MCF 10A (cell line): ENCODE data around the gene AMACR. TPM values are rescaled to one million over a fixed set of nuclear protein-coding genes. Genes with fewer than 3 reads are reported as not detected.

Experiments used
- BruUV-seq: library from RNA; stranded (reverse); fragments of 400-500 nt; replicated peaks from 2 replicates; lab custom pipeline; 2021; lab: Mats Ljungman, UMichigan
- CTCF ChIA-PET: fragments of 300-600 bp; sonication (Branson Sonifier 250); formaldehyde crosslinking; extraction: SDS; loops from one replicate; lab custom pipeline; 2021; ENCODE audit warnings: antibody characterized with exemption, inconsistent platforms; lab: Yijun Ruan, JAX
- POLR2A ChIA-PET: fragments of 300-600, 350-650 bp; sonication (Branson Sonifier 250); formaldehyde crosslinking; extraction: SDS; loops from one replicate; lab custom pipeline; 2020; ENCODE audit warnings: antibody characterized with exemption, inconsistent platforms; lab: Yijun Ruan, JAX
- DNase-seq: peaks from one replicate; pipeline ENCODE4 v3.0.0-alpha.2; 2018; ENCODE audit not compliant: unreplicated experiment
- H3K27ac Mint-ChIP-seq: one replicate; pipeline ENCODE4 v1.8.0; 2022; ENCODE audit warnings: mild to moderate bottlenecking, low read depth, mixed read lengths; ENCODE audit not compliant: unreplicated experiment
- H3K27me3 Mint-ChIP-seq: one replicate; pipeline ENCODE4 v1.8.0; 2022; ENCODE audit warnings: mixed read lengths; ENCODE audit not compliant: insufficient read depth, unreplicated experiment
- H3K36me3 Mint-ChIP-seq: one replicate; pipeline ENCODE4 v1.8.0; 2022; ENCODE audit warnings: mild to moderate bottlenecking, moderate library complexity, mixed read lengths; ENCODE audit not compliant: insufficient read depth, unreplicated experiment
- H3K4me1 Mint-ChIP-seq: one replicate; pipeline ENCODE4 v1.8.0; 2022; ENCODE audit warnings: mixed read lengths; ENCODE audit not compliant: insufficient read depth, unreplicated experiment
- H3K4me3 Mint-ChIP-seq: one replicate; pipeline ENCODE4 v1.8.0; 2022; ENCODE audit warnings: mild to moderate bottlenecking, moderate library complexity, mixed read lengths; ENCODE audit not compliant: unreplicated experiment
- H3K9me3 Mint-ChIP-seq: one replicate; pipeline ENCODE4 v1.8.0; 2022; ENCODE audit warnings: mixed read lengths; ENCODE audit not compliant: unreplicated experiment
- intact Hi-C: fragments of 100-400 bp; cut with micrococcal nuclease; formaldehyde crosslinking; loops from 2 replicates; pipeline ENCODE4 v1.14.1; 2022
- total RNA-seq: library from RNA; stranded (reverse); gene quantifications from 2 replicates; pipeline ENCODE4 v1.2.3, GENCODE V29; 2022
- TF ChIP-seq, protein P1 (sequence below): fragments of 200-600 bp; IDR thresholded peaks from one replicate; pipeline ENCODE4 v1.8.0; 2022; ENCODE audit warnings: antibody characterized with exemption, mild to moderate bottlenecking; ENCODE audit not compliant: unreplicated experiment

The AMACR gene
- total RNA-seq, 1 experiment from 2014 or later: 7.9 TPM

DNA sequence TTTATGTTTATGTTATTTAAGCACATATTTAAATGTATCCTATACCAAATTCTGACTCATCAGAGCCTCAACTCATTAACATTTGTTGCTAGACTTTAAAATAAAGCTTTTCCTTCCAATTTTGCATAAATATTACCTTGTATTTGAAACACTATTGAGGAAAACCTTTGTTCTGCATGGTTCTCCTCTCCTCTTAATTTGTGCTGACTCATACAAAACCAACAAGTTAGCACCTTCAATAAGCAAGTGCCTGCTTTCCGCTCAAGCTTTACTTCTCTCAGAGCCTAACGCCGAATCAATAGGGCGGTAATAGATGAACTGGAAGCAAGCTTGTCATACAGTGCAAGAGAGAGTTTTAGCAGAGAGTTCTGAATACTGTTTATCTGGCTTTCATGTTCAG lies 7.9 kb downstream of the AMACR start:
- ChIA-PET POLR2A (no interaction called here), CTCF (interaction anchor here (0.8 kb wide), 1 partner anchor 52 kb away, joined by 4 read pairs; no protein-coding TSS in a partner anchor)
- DNase-seq: no peak
- no TSS peak for BruUV-seq
- intact Hi-C loops: no loop called here
- TF ChIP-seq, protein P1, sequence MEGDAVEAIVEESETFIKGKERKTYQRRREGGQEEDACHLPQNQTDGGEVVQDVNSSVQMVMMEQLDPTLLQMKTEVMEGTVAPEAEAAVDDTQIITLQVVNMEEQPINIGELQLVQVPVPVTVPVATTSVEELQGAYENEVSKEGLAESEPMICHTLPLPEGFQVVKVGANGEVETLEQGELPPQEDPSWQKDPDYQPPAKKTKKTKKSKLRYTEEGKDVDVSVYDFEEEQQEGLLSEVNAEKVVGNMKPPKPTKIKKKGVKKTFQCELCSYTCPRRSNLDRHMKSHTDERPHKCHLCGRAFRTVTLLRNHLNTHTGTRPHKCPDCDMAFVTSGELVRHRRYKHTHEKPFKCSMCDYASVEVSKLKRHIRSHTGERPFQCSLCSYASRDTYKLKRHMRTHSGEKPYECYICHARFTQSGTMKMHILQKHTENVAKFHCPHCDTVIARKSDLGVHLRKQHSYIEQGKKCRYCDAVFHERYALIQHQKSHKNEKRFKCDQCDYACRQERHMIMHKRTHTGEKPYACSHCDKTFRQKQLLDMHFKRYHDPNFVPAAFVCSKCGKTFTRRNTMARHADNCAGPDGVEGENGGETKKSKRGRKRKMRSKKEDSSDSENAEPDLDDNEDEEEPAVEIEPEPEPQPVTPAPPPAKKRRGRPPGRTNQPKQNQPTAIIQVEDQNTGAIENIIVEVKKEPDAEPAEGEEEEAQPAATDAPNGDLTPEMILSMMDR: no peak
- no peaks in the 10 kb centered on the region for H3K27me3 Mint-ChIP-seq
- H3K4me3 Mint-ChIP-seq: no peak overlapping the region
- H3K36me3 Mint-ChIP-seq: peaks cover 47% of the 10 kb centered on the region
- H3K27ac Mint-ChIP-seq: no peak overlapping the region
- H3K4me1 Mint-ChIP-seq: no peaks in the 10 kb centered on the region
- no peaks in the 10 kb centered on the region for H3K9me3 Mint-ChIP-seq

GRCh38 chr5:33997331-33997983 lies 10.4 kb downstream of the AMACR start:
- H3K27ac Mint-ChIP-seq: peak overlapping the region; percentile 24
- H3K9me3 Mint-ChIP-seq: no peaks in the 10 kb centered on the region
- POLR2A ChIA-PET: interaction anchor here (1.4 to 2.9 kb wide), 2 partner anchors 11 to 55 kb away, joined by 5 to 10 read pairs; partner anchors contain the start of gene AMACR

GRCh38 chr5:33995865-33996264 lies 12.0 kb downstream of the AMACR start:
- ChIA-PET CTCF (interaction anchor here (0.6 to 3.5 kb wide), 14 partner anchors 10 to 1930 kb away, joined by 3 to 27 read pairs (median 3); no protein-coding TSS in a partner anchor), POLR2A (interaction anchor here (2.9 kb wide), 1 partner anchor 12 kb away, joined by 10 read pairs; the partner anchor contains the start of gene AMACR)
- H3K4me1 Mint-ChIP-seq: no peaks in the 10 kb centered on the region
- BruUV-seq: no TSS peak
- H3K4me3 Mint-ChIP-seq: no peak overlapping the region
- H3K27me3 Mint-ChIP-seq: no peaks in the 10 kb centered on the region
- intact Hi-C loops: no loop called here
- TF ChIP-seq, protein P1: no peak
- no peak overlapping the region for H3K27ac Mint-ChIP-seq
- H3K36me3 Mint-ChIP-seq: peaks cover 35% of the 10 kb centered on the region
- no peak for DNase-seq
- no peaks in the 10 kb centered on the region for H3K9me3 Mint-ChIP-seq

More at GRCh38 chr5:33997331-33997983, 10.4 kb downstream of the AMACR start:
- TF ChIP-seq, protein P1: peak; percentile 57
- Mint-ChIP-seq H3K4me1 (no peaks in the 10 kb centered on the region), H3K36me3 (peaks cover 31% of the 10 kb centered on the region), H3K27me3 (no peaks in the 10 kb centered on the region), H3K4me3 (no peak overlapping the region)
- CTCF ChIA-PET: interaction anchor here (0.6 to 3.5 kb wide), 21 partner anchors 8 to 1093 kb away, joined by 3 to 27 read pairs (median 4); partner anchors contain the start of genes AMACR and SLC45A2
- DNase-seq: peak; percentile 79
- intact Hi-C loops: loop anchor here (1.0 kb wide), 1 partner anchor 468 kb away; no protein-coding TSS in a partner anchor
- BruUV-seq: no TSS peak

DNA sequence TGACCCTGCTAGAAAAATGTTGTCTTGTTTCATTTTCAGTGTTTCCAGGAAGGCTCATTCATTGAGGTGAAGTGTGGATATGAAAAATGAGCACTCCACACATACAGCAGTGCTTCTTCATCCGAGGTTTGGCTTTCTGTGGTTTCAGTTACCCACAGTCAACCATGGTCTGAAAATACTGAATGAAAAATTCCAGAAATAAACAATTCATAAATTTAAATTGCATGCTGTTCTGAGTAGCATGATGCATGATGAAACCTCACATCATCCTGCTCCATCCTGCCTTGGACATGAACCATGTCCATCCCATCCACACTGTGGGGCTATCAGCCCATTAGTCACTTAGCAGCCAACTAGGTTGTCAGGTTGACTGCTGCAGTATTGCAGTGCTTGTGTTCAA lies 13.0 kb downstream of the AMACR start:
- H3K4me3 Mint-ChIP-seq: no peak overlapping the region
- no peak overlapping the region for H3K27ac Mint-ChIP-seq
- no peaks in the 10 kb centered on the region for H3K9me3 Mint-ChIP-seq
- no peaks in the 10 kb centered on the region for H3K27me3 Mint-ChIP-seq
- intact Hi-C loops: no loop called here
- TF ChIP-seq, protein P1: no peak
- CTCF ChIA-PET: interaction anchor here (1.8 kb wide), 1 partner anchor 28 kb away, joined by 6 read pairs; no protein-coding TSS in a partner anchor
- H3K36me3 Mint-ChIP-seq: peaks cover 31% of the 10 kb centered on the region
- BruUV-seq: no TSS peak
- POLR2A ChIA-PET: interaction anchor here (2.9 kb wide), 1 partner anchor 13 kb away, joined by 10 read pairs; the partner anchor contains the start of gene AMACR
- no peaks in the 10 kb centered on the region for H3K4me1 Mint-ChIP-seq
- DNase-seq: peak; percentile 18
